Kidney (tissue), 14 donors: ENCODE results near the gene CARNS1. TPM values are rescaled to one million over a fixed set of nuclear protein-coding genes. Genes with fewer than 3 reads are reported as not detected.

ENCODE experiments used
- DNase-seq, 5 donors: peaks; one replicate each; pipeline ENCODE4 v3.0.0-alpha.2; 2013 to 2020
- FAIRE-seq: peaks from 2 replicates; lab custom pipeline; 2012; peaks lifted over from hg19 to GRCh38; lab: Jason Lieb, UNC
- H3K27ac ChIP-seq, 2 donors: one replicate each; pipeline ENCODE4 v1.7.0; 2013; ENCODE audit warnings: low read depth in 2 of 2, low read length in 2 of 2, inconsistent platforms in 1 of 2
- H3K27me3 ChIP-seq: one replicate; pipeline ENCODE4 v1.7.1; 2013; ENCODE audit warnings: low read length, inconsistent platforms; ENCODE audit not compliant: control insufficient read depth, insufficient read depth
- H3K36me3 ChIP-seq, 3 donors: one replicate each; pipeline versions ENCODE4 v1.7.0 to v1.7.1; 2013; ENCODE audit warnings: low read length in 3 of 3, control low read depth in 1 of 3, inconsistent platforms in 1 of 3; ENCODE audit not compliant: insufficient read depth in 3 of 3, control insufficient read depth in 2 of 3
- H3K4me1 ChIP-seq, 3 donors: one replicate each; pipeline versions ENCODE4 v1.7.0 to v1.7.1; 2013; ENCODE audit warnings: low read length in 3 of 3, inconsistent platforms in 1 of 3, low read depth in 1 of 3; ENCODE audit not compliant: control insufficient read depth in 2 of 3, insufficient read depth in 2 of 3
- H3K4me3 ChIP-seq, 3 donors: one replicate each; pipeline versions ENCODE4 v1.7.0 to v1.8.1; 2013; ENCODE audit warnings: low read length in 3 of 3, control low read depth in 1 of 3, inconsistent platforms in 1 of 3
- H3K9ac ChIP-seq, 3 donors: one replicate each; pipeline versions ENCODE4 v1.7.0 to v1.7.1; 2013; ENCODE audit warnings: low read length in 3 of 3, control low read depth in 1 of 3, inconsistent platforms in 1 of 3
- H3K9me3 ChIP-seq, 3 donors: one replicate each; pipeline versions ENCODE4 v1.7.0 to v1.7.1; 2013; ENCODE audit warnings: low read length in 3 of 3, control low read depth in 1 of 3, inconsistent platforms in 1 of 3; ENCODE audit not compliant: control insufficient read depth in 2 of 3, insufficient read depth in 1 of 3
- intact Hi-C: fragments of 100-400 bp; cut with DNase I; formaldehyde crosslinking; loops from one replicate; pipeline ENCODE4 v1.11.1; 2022
- polyA plus RNA-seq: library from polyadenylated mRNA; stranded (reverse); fragments of 350-450 nt; fragmentation: Illumina TruSeq; extraction: RNeasy Lipid Tissue Mini Kit (QIAGEN cat#74804); gene quantifications from one replicate; pipeline ENCODE4 v1.2.3, GENCODE V29; 2014; ENCODE audit warnings: low read depth, low replicate concordance; ENCODE audit not compliant: insufficient read depth
- total RNA-seq: library from RNA; stranded (reverse); fragmentation: NEBNext Ultra II Directional; extraction: Animal tissue kit (Norgen Biotek cat#: 25700); gene quantifications from one replicate; pipeline ENCODE4 v1.2.1, GENCODE V29; 2021
- TF ChIP-seq, protein P1 (sequence below): IDR thresholded peaks from 3 replicates; pipeline ENCODE4 v1.5.1; 2012; ENCODE audit warnings: mild to moderate bottlenecking, moderate library complexity, borderline replicate concordance; ENCODE audit not compliant: insufficient read depth; ENCODE audit errors: extremely low read depth
- donor health status: control.
- donor health status: control.
- donor health status: control.
- donor health status: control.
- donor health status: control.
- donor health status: DM: yes; HTN: yes; CAD: no.
- donor health status: Normal renal cell carcinoma (clear cell type).

Gene CARNS1
- total and polyA plus RNA-seq, 2 donors from 2014 or later, result 0.80 to 1.7 TPM

DNA sequence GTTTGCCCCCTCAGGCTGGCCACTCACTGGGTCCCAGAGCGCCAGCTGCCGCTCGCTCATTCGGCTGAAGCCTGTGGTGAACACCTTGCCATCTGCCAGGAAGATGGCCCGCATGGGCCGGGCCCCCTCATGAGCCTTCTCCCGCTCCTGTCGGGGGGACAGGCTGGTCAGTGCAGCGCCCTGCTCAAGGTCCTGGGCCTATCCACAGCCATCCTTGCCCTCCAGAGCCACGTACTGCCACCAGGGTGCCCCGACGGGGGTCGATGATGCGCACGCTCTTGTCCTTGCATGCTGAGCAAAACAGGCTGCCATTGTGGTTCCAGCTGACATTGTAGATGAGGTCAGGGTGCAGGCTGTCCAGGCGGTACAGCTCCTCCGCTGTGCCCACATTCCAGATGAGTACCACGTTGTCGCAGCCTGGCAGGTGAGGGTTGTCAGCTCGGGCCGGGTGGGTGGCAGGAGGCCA, 25.7 kb downstream of the CARNS1 start:
- Histone ChIP-seq H3K36me3 (peaks cover 0 to 4% (median 0%) of the 10 kb centered on the region in 3 donors), H3K27ac (no peak overlapping the region), H3K9me3 (no peaks in the 10 kb centered on the region), H3K4me3 (no peak overlapping the region), H3K4me1 (peaks cover 0 to 16% (median 0%) of the 10 kb centered on the region in 3 donors), H3K27me3 (no peaks in the 10 kb centered on the region), H3K9ac (no peak overlapping the region)
- DNase-seq, result peak in 1 of 5 donors; percentile 77
- intact Hi-C loops, result no loop called here
- TF ChIP-seq, protein P1, sequence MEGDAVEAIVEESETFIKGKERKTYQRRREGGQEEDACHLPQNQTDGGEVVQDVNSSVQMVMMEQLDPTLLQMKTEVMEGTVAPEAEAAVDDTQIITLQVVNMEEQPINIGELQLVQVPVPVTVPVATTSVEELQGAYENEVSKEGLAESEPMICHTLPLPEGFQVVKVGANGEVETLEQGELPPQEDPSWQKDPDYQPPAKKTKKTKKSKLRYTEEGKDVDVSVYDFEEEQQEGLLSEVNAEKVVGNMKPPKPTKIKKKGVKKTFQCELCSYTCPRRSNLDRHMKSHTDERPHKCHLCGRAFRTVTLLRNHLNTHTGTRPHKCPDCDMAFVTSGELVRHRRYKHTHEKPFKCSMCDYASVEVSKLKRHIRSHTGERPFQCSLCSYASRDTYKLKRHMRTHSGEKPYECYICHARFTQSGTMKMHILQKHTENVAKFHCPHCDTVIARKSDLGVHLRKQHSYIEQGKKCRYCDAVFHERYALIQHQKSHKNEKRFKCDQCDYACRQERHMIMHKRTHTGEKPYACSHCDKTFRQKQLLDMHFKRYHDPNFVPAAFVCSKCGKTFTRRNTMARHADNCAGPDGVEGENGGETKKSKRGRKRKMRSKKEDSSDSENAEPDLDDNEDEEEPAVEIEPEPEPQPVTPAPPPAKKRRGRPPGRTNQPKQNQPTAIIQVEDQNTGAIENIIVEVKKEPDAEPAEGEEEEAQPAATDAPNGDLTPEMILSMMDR, result no peak
- no peak for FAIRE-seq

DNA sequence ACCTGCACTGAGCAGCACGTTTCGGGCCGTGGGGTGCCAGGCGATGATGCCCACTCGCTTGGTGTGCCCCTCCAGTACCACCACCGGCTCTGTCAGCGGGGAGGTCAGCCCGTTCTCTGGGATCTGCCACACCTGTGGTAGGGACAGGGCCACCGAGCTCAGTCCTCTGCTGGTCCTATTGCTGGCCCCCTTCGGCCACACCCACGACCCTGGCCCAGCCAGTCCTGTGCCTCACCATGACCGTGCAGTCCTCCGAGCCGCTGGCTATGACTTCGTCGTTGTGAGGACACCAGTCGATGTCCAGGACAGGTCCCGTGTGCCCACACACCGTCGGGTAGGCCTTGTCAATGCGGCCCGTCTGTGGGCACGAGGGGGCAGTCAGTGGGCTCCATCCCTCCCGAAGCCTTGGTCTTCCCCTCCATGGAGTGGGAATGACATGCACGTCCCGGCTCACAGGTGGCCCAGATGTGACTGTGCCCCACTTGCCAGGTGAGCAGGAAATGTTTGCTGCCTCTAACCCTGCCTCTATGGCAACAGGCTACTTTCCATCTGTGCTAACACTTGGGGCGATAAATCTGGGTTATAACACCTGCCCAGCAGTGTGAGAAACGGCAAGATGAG, 26.4 kb downstream of the CARNS1 start:
- intact Hi-C loops, result no loop called here
- Histone ChIP-seq H3K9me3 (no peaks in the 10 kb centered on the region), H3K27me3 (no peaks in the 10 kb centered on the region), H3K4me3 (peak overlapping the region in 1 of 3 donors; percentile 7), H3K36me3 (peaks cover 0 to 4% (median 0%) of the 10 kb centered on the region in 3 donors), H3K9ac (no peak overlapping the region), H3K27ac (no peak overlapping the region), H3K4me1 (peaks cover 0 to 16% (median 0%) of the 10 kb centered on the region in 3 donors)
- DNase-seq (peak in 1 of 5 donors; percentile 80), FAIRE-seq (no peak)
- TF ChIP-seq, protein P1, result no peak

DNA sequence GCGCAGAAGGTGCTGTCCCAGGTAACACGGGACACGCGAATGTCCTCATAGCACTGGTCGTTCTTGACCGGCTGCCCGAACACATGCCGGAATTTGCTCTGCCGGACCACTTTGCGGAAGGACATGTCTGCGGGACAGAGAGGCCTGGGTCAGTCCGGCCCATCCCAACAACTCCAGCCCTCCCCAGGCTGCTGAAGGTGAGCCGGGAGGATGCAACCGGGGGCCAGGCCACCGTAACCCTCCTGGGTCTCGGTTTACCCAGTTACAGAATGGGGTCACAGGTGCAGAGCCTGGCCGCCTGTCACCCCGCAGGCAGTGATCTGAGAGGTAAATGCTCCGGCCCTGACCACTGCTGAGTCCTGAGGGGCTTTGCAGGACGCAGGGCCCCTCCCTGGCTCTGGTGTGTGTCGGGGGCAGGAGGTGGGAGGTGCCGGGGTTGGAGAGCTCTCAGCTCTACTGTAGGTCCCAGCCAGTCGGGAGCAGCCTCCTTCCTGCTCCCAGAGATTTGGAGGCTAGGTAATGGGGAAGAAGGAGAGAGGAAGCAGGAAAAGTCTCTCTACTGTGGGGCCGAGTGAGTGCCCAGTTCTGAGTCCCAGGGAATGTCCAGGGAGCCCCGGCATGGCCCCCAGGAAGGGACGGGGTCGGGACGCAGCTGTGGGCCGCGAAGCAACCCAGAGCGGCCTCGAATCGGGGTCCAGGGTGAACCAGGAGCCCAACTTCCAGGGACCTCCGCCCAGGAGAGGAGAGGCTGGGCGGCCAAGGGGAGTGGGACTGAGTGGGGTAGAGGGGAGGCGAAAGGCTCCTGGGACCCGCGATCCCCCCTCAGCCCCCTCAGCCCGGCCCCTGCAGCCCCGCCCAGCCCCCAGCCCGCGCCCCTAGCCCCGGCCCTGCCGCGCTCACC, 27.3 kb downstream of the CARNS1 start:
- Histone ChIP-seq H3K9ac (peak overlapping the region in 2 of 3 donors; percentile 73 to 89), H3K4me1 (peaks cover 0 to 16% (median 0%) of the 10 kb centered on the region in 3 donors), H3K9me3 (no peaks in the 10 kb centered on the region), H3K4me3 (peak overlapping the region; percentile 51 to 79 (median 67)), H3K27ac (peak overlapping the region; percentile 76 to 84), H3K27me3 (no peaks in the 10 kb centered on the region), H3K36me3 (peaks cover 0 to 2% (median 0%) of the 10 kb centered on the region in 3 donors)
- DNase-seq, result no peak
- intact Hi-C loops, result no loop called here
- TF ChIP-seq, protein P1, result no peak
- FAIRE-seq, result no peak
